GM08714 (cell line): Measurements from ENCODE around the gene VWF.

Experiments used
- H3K4me3 ChIP-seq: fragments of 200-500 bp; sonication (Bioruptor generic); 2 replicates; pipeline ENCODE4 v1.5.1; 2014; ENCODE audit warnings: mild to moderate bottlenecking, low read length, inconsistent platforms
- ZNF274 ChIP-seq: IDR thresholded peaks from 2 replicates; pipeline ENCODE4 v1.6.1; 2012; ENCODE audit warnings: mild to moderate bottlenecking, low read depth, low read length

The VWF gene

DNA sequence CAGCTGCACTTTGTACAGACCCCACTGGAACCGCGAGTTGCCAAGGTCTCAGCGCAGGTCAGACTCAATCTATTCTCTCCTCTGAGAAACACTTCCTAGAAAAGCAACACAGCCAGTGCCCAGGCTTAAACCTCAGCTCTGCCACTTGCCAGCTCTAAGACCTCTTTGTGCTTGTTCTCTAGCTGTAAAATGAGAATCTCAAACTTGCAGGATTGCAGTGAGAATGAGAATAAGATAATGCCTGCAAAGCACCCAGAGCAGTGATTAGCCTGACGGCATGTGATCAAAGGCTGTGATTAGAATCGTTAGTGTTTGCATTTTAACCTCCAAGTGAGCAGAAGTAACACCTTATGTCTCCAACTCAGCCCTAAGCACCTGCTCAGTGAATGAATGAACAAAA lies 200.7 kb downstream of the VWF start:
- H3K4me3 ChIP-seq = no peak overlapping the region

DNA sequence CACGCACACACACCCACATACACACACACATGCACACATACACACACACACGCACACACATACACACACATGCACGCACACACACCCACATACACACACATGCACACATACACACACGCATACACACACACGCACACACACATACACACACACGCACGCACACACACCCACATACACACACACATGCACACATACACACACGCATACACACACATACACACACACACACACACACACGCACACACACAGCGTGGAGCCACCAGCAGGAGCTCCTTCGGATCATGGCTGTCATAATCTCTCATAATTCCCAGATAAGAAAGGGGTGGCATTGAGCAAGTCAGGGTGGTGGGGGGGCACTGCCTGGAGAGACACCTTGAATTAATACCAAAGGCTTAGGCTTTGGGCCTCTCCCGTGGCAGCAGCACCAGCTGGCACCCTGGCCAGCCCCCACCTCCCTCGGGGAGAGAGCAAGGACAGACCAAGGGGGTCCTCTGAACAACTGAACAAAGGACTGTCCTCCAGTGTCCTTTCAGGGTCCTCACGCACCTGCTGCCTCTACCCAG lies 201.3 kb downstream of the VWF start:
- TF ChIP-seq ZNF274 = no peak
- H3K4me3 ChIP-seq = no peak overlapping the region

More for the DNA sequence above, 200.7 kb downstream of the VWF start:
- TF ChIP-seq ZNF274 = no peak

DNA sequence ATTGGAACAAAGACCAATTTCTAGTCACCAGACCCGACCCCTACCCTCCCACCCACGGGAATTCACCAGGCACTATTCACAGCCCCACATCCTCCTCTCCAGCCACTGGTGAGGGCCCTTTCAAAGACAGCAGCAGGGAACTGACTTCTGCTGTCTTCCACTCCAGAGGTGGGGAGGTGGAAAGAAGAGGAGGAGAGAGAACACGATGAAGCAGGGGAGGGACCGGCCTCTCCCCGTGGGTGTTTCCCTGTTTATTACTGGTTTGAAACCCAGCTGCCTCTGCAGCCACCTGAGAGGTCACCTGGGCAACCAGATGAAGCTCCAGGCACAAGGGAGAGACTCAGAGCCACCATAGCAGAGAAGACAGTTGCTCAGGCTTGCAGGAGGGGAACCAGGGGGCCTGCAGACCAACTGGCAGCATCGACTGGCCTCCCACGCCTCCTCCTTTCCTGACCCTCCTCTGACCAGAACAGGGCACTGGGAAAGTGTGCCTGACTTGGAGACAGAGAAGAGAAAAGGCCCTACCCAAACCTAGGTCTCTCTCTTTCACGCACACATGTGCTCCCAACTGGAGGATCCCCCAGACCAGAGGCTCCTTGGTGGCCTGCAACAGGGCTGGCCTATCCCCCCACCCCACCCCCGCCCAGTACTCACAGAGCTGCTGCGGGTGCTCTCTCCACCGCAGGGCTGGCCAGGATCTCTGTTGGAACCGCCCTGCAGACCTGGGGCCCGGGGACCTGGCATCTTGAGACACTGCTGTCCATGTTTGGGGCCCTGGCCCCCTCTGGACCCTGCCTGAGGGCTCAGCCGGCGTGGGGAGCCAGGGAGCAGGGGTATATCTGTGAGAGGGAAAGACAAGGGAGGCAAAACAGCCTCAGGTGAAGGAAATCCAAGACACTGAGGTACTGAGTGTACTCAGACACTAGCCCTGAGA lies 202.2 kb downstream of the VWF start:
- TF ChIP-seq ZNF274 = no peak
- no peak overlapping the region for H3K4me3 ChIP-seq

DNA sequence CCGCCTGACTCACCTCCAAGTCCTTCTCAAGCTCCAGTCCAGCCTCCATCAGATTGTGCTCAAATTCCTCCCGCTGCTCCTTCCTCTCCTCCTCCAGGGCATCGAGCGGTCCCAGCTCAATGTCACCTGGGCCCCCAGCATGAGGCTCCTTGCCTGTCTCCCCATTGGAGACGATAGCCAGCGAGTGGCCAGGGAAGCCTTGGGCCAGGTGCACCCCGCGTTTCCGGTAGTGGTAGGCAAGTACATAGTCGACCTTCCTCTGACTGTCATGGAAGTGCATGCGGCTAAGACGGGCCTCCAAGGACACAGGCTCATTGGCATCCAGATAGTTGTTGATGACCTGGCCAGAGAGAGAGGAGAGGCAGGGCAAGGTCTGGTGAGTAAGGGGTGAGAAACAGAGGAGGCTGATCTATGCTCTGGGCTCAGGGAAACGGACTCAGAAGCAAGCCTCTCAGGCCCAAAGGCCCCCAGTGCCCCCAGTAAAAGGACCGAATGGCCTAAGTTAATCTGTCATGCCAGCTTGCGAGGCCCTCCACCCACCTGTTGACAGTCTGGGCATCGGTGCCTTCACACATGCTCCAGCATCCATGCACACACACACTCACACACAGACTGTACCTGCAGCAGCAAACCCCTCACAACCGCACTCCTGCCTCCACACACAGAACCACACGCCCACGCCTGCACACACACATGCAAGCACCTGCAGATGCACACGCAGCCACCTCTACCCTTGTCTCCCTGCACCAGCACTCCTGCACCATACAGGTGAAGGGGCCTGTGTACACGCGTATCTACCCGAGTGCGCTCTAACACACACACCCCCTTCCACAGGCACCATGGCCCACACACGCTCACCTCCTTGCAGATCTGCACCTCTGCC lies 203.2 kb downstream of the VWF start:
- no peak overlapping the region for H3K4me3 ChIP-seq
- no peak for TF ChIP-seq ZNF274

DNA sequence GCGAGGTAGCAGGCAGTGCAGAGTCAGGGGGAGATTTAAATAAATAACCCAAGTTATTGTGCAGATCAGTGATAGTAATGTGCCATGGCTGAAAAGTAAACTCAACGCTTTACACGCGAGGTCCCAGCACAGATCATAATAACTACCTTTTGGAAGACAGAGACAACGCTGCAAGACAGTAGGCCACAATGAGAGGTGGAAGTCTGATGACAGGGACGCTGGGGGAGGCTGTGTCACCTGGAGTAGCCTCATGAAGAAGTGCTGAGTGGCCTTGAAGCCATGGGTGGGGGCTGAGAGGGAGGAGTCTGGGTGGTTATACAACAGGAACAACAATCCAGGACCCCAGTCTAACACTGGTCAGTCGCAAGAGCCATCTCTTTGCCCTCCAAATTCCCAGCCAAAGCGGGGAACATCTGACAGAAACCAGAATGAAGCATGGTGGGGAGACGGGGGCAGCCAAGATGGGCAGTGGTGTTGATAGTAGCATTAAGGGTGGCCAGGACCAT lies 207.6 kb downstream of the VWF start:
- TF ChIP-seq ZNF274 = no peak
- H3K4me3 ChIP-seq = no peak overlapping the region

DNA sequence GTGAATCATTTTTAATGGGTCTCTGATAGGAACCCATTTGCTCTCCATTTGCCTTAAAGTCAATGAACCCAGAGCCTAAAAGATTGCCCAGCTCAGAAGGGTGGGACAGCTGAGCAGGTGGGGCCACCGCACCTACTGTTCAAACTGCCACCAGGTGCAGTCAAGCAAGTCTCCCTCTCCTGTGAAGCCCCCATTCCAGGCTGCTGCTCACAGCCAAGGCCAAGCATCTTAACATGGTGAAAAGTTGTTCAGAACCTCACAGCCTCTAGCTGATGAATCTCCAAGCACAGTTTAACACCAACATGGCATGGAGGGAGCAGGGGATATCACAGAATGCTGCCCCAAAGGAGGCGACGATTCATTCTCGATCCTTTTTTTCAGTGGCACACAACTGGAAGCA lies 209.0 kb downstream of the VWF start:
- TF ChIP-seq ZNF274 = no peak

DNA sequence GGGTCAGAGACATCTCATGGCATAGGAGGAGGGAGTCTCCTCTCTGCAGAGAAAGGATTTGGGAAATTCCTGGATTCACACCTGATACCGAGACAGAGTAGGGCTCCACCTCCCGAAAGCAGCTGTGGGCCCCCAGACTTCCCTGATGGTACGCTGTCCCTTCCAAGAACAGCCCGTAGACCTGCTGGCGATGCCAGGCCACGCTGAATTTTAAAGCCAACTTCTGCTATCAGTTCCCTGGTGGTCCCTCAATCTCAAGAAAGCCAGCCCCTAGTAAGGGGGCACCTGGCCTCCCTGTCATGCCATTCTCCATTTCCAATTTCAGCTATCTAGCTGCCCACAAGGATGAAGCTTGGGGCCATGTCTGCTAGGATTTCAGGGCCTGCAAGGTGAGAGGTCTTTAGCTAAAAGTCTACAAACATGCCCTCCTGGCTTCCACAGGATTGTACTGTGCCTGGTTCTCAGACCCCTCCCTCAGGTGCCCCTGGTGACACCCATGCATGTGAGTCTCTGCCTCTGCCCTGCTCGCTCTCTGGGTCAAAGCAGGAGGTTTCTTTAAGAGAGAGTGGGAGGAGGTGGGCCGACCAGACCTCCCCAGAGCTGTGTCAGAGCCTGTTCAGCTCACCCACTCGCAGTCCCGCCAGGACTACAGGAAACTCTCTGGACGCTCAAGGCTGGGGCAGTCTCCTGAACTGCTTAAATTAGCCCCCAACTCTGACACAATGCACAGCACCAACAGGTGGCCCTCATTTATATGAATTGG lies 209.9 kb downstream of the VWF start:
- no peak for TF ChIP-seq ZNF274
- H3K4me3 ChIP-seq = no peak overlapping the region

More for the DNA sequence above, 209.0 kb downstream of the VWF start:
- H3K4me3 ChIP-seq = no peak overlapping the region

DNA sequence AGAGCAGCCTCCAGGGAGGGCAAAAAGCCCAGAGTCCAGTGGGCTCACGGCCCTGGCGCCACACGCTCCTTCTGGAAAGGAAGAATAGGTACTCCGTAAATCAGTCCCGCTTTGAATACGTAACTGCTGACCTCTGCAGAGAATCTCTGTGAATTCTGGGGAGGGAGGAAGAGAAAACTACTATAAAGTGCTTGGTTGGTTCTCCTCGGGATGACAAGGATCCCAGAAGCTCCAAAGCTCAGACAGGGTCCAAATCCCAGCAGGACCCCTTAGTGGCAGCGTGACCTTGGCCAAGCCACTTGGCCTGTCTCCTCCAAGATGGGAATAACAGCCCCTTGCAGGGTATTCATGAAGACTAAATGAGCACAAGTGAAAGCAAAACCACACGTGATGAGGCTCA lies 211.1 kb downstream of the VWF start:
- no peak for TF ChIP-seq ZNF274

DNA sequence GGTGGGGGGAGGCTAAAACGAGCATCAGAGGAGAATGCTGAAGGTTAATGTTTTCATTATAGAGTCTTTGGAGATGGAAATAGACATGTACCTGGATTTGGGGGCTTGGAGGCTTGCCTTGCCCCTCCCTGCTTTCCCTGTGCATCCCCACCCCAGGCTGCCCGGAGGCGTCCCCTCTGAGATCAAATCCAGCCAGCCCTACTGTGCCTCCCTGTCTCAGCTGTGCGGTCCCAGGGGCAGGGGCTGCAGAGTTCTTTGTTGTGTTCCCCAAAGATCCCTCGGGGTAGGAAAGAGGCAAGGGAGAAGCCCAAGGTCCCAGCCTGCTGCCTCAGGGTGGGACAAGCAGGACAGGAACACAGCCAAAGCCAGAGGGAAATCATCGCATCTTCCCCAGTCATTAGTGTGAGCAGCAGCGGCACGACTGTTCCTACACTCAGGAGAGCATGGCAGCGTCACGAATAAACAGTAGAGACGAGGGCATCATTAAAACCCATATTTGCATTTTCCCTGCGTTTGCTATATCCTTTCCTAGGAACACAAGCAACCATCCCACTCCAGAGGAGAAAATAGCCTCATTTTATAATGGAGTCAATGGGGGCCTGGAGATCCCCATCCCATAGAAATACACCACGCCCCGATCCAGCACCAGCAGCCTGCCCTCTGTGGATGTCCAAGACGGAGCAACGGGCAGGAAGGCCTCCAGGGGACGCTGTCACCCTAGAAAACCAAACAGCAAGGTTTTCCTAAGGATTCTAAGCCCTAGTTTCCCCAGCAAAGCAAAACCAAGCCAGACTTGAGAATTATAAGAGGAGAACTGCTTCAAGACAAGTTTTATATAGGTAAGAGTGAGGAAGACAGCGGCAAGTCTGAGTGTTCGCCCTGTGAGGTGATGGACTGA lies 211.8 kb downstream of the VWF start:
- no peak overlapping the region for H3K4me3 ChIP-seq

More for the DNA sequence above, 211.1 kb downstream of the VWF start:
- H3K4me3 ChIP-seq = no peak overlapping the region

DNA sequence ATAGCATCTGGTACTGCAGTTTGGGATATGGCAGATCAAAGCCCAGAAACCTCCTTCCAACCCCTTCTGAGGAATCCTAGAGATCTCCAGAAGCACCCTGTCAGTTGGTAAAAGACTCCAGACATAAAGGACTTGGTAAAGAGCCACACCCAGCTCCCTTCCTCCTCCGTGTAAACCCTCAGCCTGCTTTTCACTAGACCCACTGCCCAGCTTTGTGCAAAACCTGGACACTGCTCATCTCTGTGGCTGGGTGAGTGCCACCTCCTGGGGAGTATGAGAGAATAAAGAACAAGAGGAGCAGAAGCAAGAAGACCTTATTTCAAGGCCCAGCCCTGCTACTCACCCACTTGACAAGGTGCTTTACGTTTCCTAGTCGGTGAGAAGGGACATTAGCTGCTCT lies 212.5 kb downstream of the VWF start:
- no peak overlapping the region for H3K4me3 ChIP-seq
- no peak for TF ChIP-seq ZNF274

More for the DNA sequence above, 211.8 kb downstream of the VWF start:
- TF ChIP-seq ZNF274 = no peak

DNA sequence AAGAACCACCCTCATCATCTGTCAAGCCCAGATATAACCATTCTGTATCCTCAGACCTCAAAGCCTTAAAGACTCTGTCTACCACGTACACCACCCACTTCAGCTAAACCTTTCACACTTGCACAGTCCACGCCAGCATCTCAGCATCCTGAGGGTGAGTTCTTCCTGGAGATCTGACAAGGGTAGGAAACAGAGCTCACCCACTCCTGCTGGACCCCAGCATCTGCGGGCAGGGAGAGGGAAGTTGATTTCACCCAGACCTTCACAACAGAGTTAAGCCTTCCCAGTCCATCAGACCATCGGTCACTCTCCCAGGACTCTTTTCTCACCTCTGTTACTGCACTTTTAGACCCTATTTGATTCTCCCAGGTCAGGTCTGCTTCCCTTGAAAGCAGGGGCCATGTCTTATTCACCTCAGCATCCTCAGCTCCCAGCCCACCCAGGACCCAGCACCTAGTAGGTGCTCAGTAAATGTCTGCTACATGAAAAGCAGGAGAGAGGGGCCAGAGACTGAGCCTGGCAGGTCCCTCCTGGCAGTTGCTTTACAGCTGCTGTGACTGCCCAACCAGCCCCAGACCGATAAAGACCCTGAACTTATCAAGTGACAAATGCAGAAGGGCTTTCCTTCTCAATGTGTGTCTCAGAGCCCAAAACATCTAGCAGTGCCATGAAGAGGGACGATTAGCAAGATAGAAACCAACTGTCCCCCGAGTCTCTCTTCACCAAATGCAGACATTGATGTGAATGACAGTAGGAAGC lies 213.5 kb downstream of the VWF start:
- TF ChIP-seq ZNF274 = no peak
- no peak overlapping the region for H3K4me3 ChIP-seq

DNA sequence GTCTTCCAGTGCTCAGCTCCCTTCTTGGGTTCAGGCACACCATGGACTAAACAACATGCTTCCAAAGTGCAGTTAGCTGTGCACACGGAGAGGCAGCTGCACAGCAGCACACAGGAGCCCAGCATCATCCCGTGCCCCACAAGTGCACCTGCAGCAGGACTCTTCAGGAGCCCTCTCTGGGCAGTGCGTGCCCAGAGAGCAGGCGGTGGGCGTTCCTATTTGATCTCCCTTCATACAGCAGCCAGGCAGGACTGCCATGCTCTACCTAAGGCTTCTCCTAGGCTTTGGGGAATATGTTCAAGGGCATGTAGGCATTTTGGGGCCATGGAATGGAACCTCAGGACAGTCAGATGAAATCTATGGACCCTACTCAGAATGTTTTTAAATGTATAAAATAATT lies 214.9 kb downstream of the VWF start:
- H3K4me3 ChIP-seq = no peak overlapping the region
- no peak for TF ChIP-seq ZNF274
